GM19468 (cell line): Measurements from ENCODE around the gene ANKRD52.
"Not testable (repeated sequence)": the region's sequence is repeated elsewhere in the genome, so short reads cannot be mapped to it uniquely, and the experiment has no call there.

Experiments used
- ATAC-seq: cut with Tn5 transposase; IDR thresholded peaks from one replicate; pipeline ENCODE4 v1.9.1; 2021; ENCODE audit warnings: mild to moderate bottlenecking, moderate library complexity, moderate number of reproducible peaks; ENCODE audit not compliant: unreplicated experiment; ENCODE audit errors: extremely low read depth

The ANKRD52 gene

DNA sequence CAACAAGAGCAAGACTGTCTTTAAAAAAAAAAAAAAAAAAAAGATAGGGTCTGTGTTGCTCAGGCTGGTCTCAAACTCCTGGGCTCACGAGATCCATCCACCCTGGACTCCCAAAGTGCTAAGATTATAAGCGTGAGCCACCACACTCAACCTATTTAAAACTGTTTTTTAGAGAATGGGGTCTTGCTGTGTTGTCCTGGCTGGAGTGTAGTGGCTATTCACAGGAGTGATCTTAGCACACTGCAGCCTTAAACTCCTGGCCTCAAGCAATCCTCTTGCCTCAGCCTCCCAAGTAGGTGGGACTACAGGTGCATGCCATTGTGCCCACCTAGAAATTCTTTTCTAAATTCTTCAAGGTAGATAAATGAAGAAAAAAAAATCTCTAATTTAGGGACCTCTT, 16.1 kb upstream of the ANKRD52 start:
- no peak for ATAC-seq

- not testable (repeated sequence) for ATAC-seq
Observed at GRCh38 chr12:56272468-56272867, 14.3 kb upstream of the ANKRD52 start.

- no peak for ATAC-seq
Observed at GRCh38 chr12:56271031-56271430, 12.8 kb upstream of the ANKRD52 start.

DNA sequence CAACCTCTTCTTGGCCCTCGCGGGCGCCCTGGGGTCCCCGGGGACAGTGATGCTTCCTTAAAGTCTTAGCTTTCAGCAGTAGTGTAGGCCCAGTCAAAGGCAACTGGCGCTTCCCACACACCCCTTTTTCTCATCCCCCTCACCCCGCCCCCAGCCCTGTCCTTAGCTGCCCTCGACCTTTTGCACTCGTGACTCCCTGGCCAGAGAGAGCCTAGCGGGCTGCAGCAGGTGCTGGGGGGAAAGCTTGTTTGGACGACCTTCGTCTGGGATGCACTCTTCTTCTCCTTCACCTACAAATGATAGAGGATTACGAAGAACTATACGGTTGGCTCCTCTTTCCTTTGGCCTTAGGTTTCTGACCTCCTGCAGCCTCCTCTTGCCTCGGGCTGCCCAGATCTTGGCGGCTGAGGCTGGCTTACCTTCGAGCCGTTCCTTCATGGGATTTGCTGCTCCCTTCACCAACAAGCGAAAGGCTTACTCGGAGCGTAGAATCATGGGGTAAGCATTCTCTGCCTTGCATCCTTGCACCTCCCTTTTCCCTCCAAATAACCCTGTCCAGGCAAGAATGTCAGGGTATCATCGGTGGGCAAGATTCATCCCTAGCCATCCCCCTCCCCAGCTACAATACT, 9.4 kb upstream of the ANKRD52 start:
- no peak for ATAC-seq

DNA sequence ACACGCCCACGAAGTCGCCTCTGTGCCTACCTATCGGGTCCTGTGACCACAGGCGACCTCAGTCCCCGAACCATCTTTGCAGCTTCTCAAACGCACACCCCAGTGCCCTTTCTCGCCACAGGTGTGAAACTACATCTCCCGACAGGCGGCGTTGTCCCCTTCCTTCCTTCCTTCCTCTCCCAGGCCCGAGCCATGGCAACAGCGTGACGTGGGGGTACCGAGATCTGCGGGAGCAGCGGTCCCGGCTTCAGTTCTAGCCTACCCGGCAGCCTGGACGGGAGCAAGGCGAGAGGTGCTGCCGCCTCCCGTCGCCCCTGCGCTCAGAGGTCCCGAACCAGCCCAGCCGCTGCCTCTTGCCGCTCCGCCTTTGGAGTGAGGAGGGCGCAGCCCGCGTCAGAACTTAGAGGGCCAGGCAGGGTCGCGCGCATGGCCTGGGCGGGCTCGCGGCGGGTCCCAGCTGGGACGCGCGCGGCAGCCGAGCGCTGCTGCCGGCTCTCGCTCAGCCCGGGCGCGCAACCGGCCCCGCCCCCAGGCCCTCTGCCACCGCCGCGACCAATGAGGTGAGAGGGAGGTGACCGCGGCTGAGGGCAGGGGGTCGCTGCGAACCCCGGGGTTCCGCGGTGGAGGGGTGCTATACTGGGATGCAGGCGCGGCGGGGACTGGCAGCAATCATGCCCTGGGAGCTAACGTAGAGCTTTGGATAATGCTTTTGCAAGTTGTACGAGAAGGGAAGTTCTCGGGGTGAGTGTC, 8.7 kb upstream of the ANKRD52 start, which contains the start of gene COQ10A:
TSS of gene COQ10A (plus strand) at position 250 of the 750 bp plus-strand sequence. CDS start at position 427, 177 bp downstream.
- ATAC-seq, result peak; percentile 73

- ATAC-seq, result not testable (repeated sequence)
Observed at GRCh38 chr12:56266068-56266692, 8.0 kb upstream of the ANKRD52 start.

- not testable (repeated sequence) for ATAC-seq
Observed at GRCh38 chr12:56262955-56263354, 4.8 kb upstream of the ANKRD52 start.

DNA sequence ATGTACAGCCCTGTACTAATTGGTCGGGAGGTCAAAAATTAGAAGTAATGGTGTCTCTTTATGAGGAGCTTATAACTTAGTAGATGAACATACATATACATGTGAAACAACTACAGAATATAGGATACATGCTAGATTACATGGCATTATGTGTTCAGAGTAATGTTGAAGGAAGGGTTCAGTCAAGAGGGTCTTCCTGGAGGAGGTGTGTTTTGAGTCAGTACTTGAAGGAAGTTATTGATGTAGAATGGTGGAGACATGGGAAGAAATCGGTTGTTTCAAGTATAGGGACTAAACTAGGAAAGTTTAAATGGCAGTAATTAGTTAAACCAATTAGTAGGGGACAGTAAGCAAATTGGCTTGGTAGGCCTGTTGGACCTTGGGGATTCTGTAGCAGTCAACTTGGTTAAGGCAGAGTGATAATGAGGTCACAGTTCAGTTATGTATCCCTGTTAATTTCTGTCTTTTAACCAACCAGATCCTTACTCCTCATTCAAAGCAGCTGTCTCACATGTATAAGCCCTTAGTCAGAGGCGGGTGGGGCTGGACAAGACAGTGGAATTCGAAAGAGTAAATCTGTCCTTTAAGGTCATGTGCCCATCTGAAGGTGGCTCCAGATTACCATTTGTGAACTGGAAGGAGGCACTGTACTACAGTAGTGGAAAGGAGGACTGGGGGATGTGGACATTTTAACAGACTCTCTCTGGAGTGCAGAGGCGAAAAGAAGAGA, 3.5 kb upstream of the ANKRD52 start:
- no peak for ATAC-seq

DNA sequence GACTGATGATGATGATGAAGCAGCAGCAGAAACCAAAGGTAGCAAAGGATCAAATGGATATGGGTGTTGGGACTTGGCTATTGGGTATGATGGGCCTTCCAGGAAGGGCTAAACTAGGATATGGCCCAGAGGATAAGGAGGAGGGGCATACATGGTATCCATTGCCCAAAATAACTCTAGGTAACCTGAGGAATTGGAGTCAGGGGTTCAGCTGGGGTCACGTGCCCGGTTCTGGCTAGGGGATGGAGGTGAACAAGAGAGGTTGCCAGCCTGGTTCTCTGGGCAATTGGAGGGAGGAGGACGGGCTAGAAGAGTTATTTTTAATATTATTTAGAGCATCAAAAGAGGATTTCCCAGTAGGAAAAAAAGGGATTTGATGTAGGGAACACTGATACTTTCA, 2.7 kb upstream of the ANKRD52 start:
- no peak for ATAC-seq

DNA sequence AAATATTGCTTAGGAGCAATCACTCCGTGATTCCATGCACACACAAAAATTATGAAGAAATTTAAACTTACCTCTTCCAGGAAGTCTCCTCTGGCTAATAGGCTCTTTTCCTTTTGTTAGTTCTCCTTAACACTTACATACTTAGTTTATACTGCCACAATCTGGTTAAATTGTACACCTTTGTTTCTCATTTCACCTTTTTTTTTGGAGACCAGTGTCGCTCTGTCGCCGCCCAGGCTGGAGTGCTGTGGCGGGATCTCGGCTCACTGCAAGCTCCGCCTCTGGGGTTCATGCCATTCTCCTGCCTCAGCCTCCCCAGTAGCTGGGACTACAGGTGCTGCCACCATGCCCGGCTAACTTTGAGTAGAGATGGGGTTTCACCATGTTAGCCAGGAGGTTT, 2.2 kb upstream of the ANKRD52 start:
- ATAC-seq, result no peak

DNA sequence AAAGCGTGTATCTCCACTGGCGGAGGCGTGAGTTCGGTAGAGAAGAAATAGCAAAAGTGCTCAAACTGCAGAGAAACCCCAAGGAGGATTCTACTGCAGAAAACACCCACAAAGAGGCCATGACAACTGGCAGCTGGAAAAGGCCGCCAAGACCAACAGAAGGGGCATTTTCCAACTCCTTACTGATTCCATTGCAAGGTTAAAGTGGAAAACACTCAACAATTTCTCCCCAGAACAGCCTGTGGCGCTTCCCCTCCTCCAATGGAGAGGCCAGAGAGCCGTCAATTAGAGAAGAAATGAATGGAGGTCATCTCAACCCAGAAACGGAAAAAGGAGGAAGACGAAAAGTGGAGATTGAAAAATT, 618 bp upstream of the ANKRD52 start:
- ATAC-seq, result no peak

GRCh38 chr12:56257491-56258067, 605 bp downstream of the ANKRD52 start:
- no peak for ATAC-seq

DNA sequence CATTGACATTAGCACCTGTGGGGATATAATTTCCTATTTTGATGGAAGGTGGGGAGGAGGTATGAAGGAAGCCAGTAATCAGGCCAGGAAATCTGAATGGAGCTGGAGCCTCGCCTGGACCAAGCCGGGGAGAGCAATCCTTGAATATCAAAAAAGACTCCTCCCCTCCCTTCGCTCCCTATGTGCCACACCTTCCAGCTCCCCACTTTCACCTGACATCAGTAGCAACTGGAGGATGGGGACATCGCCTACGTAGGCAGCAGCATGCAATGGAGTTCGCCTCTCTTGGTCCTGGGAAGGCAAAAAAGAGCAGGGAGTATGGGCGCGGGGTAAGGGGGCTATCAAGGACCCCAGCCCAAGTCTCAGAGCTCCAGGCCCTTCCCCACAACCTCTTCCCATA, 1.1 kb downstream of the ANKRD52 start:
- no peak for ATAC-seq

DNA sequence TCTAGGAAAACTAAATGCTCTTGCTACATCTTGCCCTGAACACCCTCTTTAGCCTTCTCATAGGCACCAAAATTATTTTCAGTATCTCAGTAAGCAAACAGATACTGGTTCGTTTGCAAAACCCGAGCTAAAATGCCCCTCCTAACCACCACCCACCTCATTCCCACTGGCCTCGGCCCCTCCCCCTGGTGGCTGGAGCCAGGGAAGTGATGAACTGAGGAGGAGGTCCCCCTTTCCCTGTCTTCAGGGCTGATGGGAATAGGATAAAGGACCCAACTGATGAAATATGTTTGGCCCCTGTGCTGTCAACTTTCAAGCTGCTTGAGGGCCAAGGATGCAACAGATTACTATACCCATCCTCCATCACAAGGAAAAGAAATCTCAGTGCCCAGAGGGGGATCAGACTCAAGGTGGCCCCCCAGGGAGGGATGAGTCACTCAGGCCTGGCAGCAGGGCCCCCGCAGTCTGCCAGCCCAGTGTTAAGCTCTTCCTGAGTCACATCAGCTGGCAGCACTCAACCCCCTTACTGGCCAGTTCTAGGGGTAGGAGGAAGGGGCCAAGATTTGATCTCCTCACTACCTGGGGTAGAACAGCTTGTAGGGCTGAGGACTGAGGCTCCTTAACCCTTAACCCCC, 1.7 kb downstream of the ANKRD52 start:
- no peak for ATAC-seq

- no peak for ATAC-seq
Observed at GRCh38 chr12:56255671-56256070, 2.5 kb downstream of the ANKRD52 start.

GRCh38 chr12:56253091-56253490, 5.1 kb downstream of the ANKRD52 start:
- no peak for ATAC-seq

- no peak for ATAC-seq
Observed at GRCh38 chr12:56252649-56253048, 5.5 kb downstream of the ANKRD52 start.

DNA sequence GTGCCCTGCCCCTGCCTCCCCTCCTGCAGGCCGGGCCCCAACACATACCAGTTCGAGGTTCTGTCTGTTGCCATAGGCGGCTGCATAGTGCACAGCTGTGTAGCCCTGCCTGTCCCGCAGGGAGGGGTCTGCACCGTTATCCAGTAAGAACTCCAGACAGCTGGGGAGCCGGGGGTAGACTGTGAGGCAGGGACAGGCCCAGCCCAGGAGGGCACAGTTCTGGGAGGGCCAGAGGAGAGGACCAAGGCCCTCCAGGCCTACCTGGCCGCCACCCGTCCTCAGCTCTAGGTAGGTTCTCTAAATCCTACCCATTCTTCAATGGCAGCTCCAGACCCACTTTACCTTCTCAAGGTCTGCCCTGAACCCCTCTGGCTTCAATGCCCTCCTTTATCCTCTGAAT, 9.5 kb downstream of the ANKRD52 start:
- ATAC-seq, result no peak

- ATAC-seq, result no peak
Observed at GRCh38 chr12:56247923-56248322, 10.3 kb downstream of the ANKRD52 start.

GRCh38 chr12:56244494-56244893, 13.7 kb downstream of the ANKRD52 start:
- ATAC-seq, result no peak
